Keratinocyte (primary cell): ENCODE results near the gene COPS3. TPM values are rescaled to one million over a fixed set of nuclear protein-coding genes. Genes with fewer than 3 reads are reported as not detected.
"Not testable (repeated sequence)": the region's sequence is repeated elsewhere in the genome, so short reads cannot be mapped to it uniquely, and the experiment has no call there.

Experiments used
- DNase-seq: peaks from one replicate; pipeline ENCODE4 v3.0.0-alpha.2; 2011; ENCODE audit warnings: low read depth, missing footprints, low spot score
- FAIRE-seq: peaks from 2 replicates; lab custom pipeline; 2011; peaks lifted over from hg19 to GRCh38; lab: Jason Lieb, UNC
- H2AFZ ChIP-seq: 2 replicates; pipeline ENCODE4 v1.6.0; 2012; ENCODE audit warnings: low read length, control low read depth, inconsistent platforms; ENCODE audit not compliant: control insufficient read depth
- H3K27ac ChIP-seq: 2 replicates; pipeline ENCODE4 v1.5.1; 2011; ENCODE audit warnings: low read length; ENCODE audit not compliant: control insufficient read depth, insufficient read depth
- H3K27me3 ChIP-seq: 3 replicates; pipeline ENCODE4 v1.6.0; 2011; ENCODE audit warnings: low read length; ENCODE audit not compliant: control insufficient read depth, insufficient read depth; ENCODE audit errors: extremely low read depth
- H3K36me3 ChIP-seq, 2 experiments: 2 replicates in 1 of 2; 3 replicates in 1 of 2; pipeline ENCODE4 v1.5.1; 2011; ENCODE audit warnings: low read length in 2 of 2, mild to moderate bottlenecking in 1 of 2; ENCODE audit not compliant: control insufficient read depth in 2 of 2, insufficient read depth in 2 of 2; ENCODE audit errors: extremely low read depth in 1 of 2
- H3K4me1 ChIP-seq: 3 replicates; pipeline ENCODE4 v1.5.1; 2011; ENCODE audit warnings: low read length; ENCODE audit not compliant: control insufficient read depth, insufficient read depth; ENCODE audit errors: extremely low read depth
- H3K4me2 ChIP-seq: 3 replicates; pipeline ENCODE4 v1.6.0; 2011; ENCODE audit warnings: low read depth, low read length; ENCODE audit not compliant: control insufficient read depth, insufficient read depth; ENCODE audit errors: extremely low read depth
- H3K4me3 ChIP-seq, 3 experiments: fragments of 200-600 bp in 1 of 3; sonication (generic) in 1 of 3; 2 replicates in 2 of 3; 3 replicates in 1 of 3; pipeline ENCODE4 v1.5.1; 2011 to 2016; ENCODE audit warnings: low read length in 3 of 3, mild to moderate bottlenecking in 3 of 3, control low read depth in 2 of 3, inconsistent platforms in 1 of 3, low read depth in 1 of 3, mixed read lengths in 1 of 3, mixed run types in 1 of 3, moderate library complexity in 1 of 3; ENCODE audit not compliant: control insufficient read depth in 2 of 3, insufficient read depth in 2 of 3; ENCODE audit errors: extremely low read depth in 1 of 3
- H3K79me2 ChIP-seq: 2 replicates; pipeline ENCODE4 v1.6.0; 2012; ENCODE audit warnings: low read length; ENCODE audit not compliant: control insufficient read depth, insufficient read depth
- H3K9ac ChIP-seq: 3 replicates; pipeline ENCODE4 v1.6.0; 2011; ENCODE audit warnings: low read length; ENCODE audit not compliant: control insufficient read depth, insufficient read depth; ENCODE audit errors: extremely low read depth
- H3K9me1 ChIP-seq: 3 replicates; pipeline ENCODE4 v1.6.0; 2011; ENCODE audit warnings: low read length; ENCODE audit not compliant: control insufficient read depth, insufficient read depth; ENCODE audit errors: extremely low read depth
- H3K9me3 ChIP-seq: 2 replicates; pipeline ENCODE4 v1.5.1; 2012; ENCODE audit warnings: low read depth, low read length; ENCODE audit not compliant: control insufficient read depth
- H4K20me1 ChIP-seq: 3 replicates; pipeline ENCODE4 v1.6.0; 2011; ENCODE audit warnings: low read length; ENCODE audit not compliant: control insufficient read depth, insufficient read depth; ENCODE audit errors: extremely low read depth
- CTCF ChIP-seq, 3 experiments: IDR thresholded peaks in 1 of 3; conservative IDR thresholded peaks in 1 of 3; optimal IDR thresholded peaks in 1 of 3; 2 replicates in 2 of 3; 3 replicates in 1 of 3; pipeline versions ENCODE3 to v1.5.1; 2011; ENCODE audit warnings: low read length in 3 of 3, mild to moderate bottlenecking in 3 of 3, moderate library complexity in 2 of 3, control low read depth in 1 of 3, inconsistent platforms in 1 of 3; ENCODE audit not compliant: insufficient read depth in 2 of 3; ENCODE audit errors: extremely low read depth in 1 of 3
- EZH2 ChIP-seq: IDR thresholded peaks from one replicate; pipeline ENCODE4 v1.6.1; 2012; ENCODE audit warnings: inconsistent platforms, mild to moderate bottlenecking, low read length, moderate library complexity
- dilution Hi-C: fragments of 300-500 bp; cut with MboI; formaldehyde crosslinking; loops from one replicate; pipeline ENCODE4 v1.7.0; 2020; ENCODE audit warnings: low sequenced_read_pairs; ENCODE audit not compliant: extremely low pct_ligation_motif_present
- polyA plus RNA-seq, 5 experiments: library from polyadenylated mRNA; depleted of rRNA in 3 of 5; stranded (reverse) in 3 of 5; stranded (forward) in 1 of 5; unstranded in 1 of 5; fragments of >200 nt; gene quantifications; 1 replicate in 1 of 5; 2 replicates in 3 of 5; 3 replicates in 1 of 5; pipeline versions ENCODE4 v1.2.1 to v1.2.3, GENCODE V29; 2011 to 2012; ENCODE audit warnings: missing spikeins in 2 of 5, low read depth in 1 of 5, low replicate concordance in 1 of 5

Gene COPS3
- polyA plus RNA-seq, 1 donor (not counting 4 experiments of a cell fraction or from before 2014, with no cell fraction given): 89.7 TPM

GRCh38 chr17:17303847-17304490 lies 22.9 kb upstream of the COPS3 start:
- peak overlapping the region; percentile 44 to 62 (median 58) for H3K4me3 ChIP-seq
- no peaks in the 10 kb centered on the region for H4K20me1 ChIP-seq
- dilution Hi-C loops: no loop called here
- peak overlapping the region; percentile 89 for H3K4me2 ChIP-seq
- FAIRE-seq (no peak), DNase-seq (no peak)
- H3K79me2 ChIP-seq: no peaks in the 10 kb centered on the region
- TF ChIP-seq EZH2: no peak
- TF ChIP-seq CTCF (optimal IDR thresholded peaks at IDR 0.05 in 1 of 3, IDR thresholded peaks at IDR 0.05 in 1 of 3, conservative IDR thresholded peaks at IDR 0.05 in 1 of 3; ENCODE audit: extremely low read depth in 1 of 3, insufficient read depth in 2 of 3, low read length in 3 of 3): no peak
- H3K27ac ChIP-seq: no peak overlapping the region
- H3K36me3 ChIP-seq: no peaks in the 10 kb centered on the region
- H3K9me1 ChIP-seq: no peaks in the 10 kb centered on the region
- no peaks in the 10 kb centered on the region for H3K9me3 ChIP-seq
- H3K9ac ChIP-seq: no peak overlapping the region
- H2AFZ ChIP-seq: peak overlapping the region; percentile 36
- H3K4me1 ChIP-seq: peaks cover 2% of the 10 kb centered on the region
- H3K27me3 ChIP-seq: peaks cover 3% of the 10 kb centered on the region

- Histone ChIP-seq H3K4me1 (peaks cover 2% of the 10 kb centered on the region), H3K9me1 (no peaks in the 10 kb centered on the region), H3K9me3 (no peaks in the 10 kb centered on the region), H3K79me2 (no peaks in the 10 kb centered on the region), H3K36me3 (no peaks in the 10 kb centered on the region), H3K4me3 (peak within 1 kb of the TSS; percentile 44 to 71 (median 58)), H3K27ac (peak within 1 kb of the TSS; percentile 2), H3K4me2 (peak within 1 kb of the TSS; percentile 89), H3K27me3 (peaks cover 3% of the 10 kb centered on the region), H2AFZ (peak within 1 kb of the TSS; percentile 88), H3K9ac (peak within 1 kb of the TSS; percentile 54), H4K20me1 (no peaks in the 10 kb centered on the region)
- no peak for TF ChIP-seq EZH2
- TF ChIP-seq CTCF (optimal IDR thresholded peaks at IDR 0.05 in 1 of 3, IDR thresholded peaks at IDR 0.05 in 1 of 3, conservative IDR thresholded peaks at IDR 0.05 in 1 of 3; ENCODE audit: extremely low read depth in 1 of 3, insufficient read depth in 2 of 3, low read length in 3 of 3): no peak
- DNase-seq: no peak
- dilution Hi-C loops: no loop called here
- no peak for FAIRE-seq
These were observed 22.2 kb upstream of the COPS3 start, which contains the start of gene NT5M for GRCh38 chr17:17303010-17303846. Gene NT5M, plus strand, starts transcription at chr17:17303373. Its CDS starts 178 bp downstream, at chr17:17303551.

GRCh38 chr17:17301659-17302058 lies 20.6 kb upstream of the COPS3 start:
- H3K4me3 ChIP-seq, H3K9me1 ChIP-seq, H3K9ac ChIP-seq, dilution Hi-C loops, H3K36me3 ChIP-seq, H3K4me2 ChIP-seq, H3K27ac ChIP-seq, H3K79me2 ChIP-seq, H3K27me3 ChIP-seq, H4K20me1 ChIP-seq, FAIRE-seq, H3K9me3 ChIP-seq, DNase-seq, H3K4me1 ChIP-seq, H2AFZ ChIP-seq: not testable (repeated sequence)
